Skeletal muscle cell (primary cell): ENCODE results near the gene ING3.
"Not testable (repeated sequence)": the region's sequence is repeated elsewhere in the genome, so short reads cannot be mapped to it uniquely, and the experiment has no call there.

Experiments used
- DNase-seq: peaks from one replicate; pipeline ENCODE4 v3.0.0-alpha.2; 2010; ENCODE audit warnings: low read depth
- H3K4me3 ChIP-seq: 2 replicates; pipeline ENCODE4 v1.5.1; 2011; ENCODE audit warnings: low read depth, mild to moderate bottlenecking, control low read depth, low read length, moderate library complexity

The ING3 gene

GRCh38 chr7:120949393-120949911 lies 1.1 kb upstream of the ING3 start:
- H3K4me3 ChIP-seq, result peak overlapping the region; percentile 75
- DNase-seq, result no peak

- H3K4me3 ChIP-seq, result peak overlapping the region; percentile 75
- no peak for DNase-seq
Measured at GRCh38 chr7:120949998-120950538, 509 bp upstream of the ING3 start.

- H3K4me3 ChIP-seq, result peak overlapping the region; percentile 75
- no peak for DNase-seq
Measured at GRCh38 chr7:120951309-120951699, 727 bp downstream of the ING3 start.

GRCh38 chr7:120951826-120952225 lies 1.2 kb downstream of the ING3 start:
- H3K4me3 ChIP-seq, result no peak overlapping the region
- DNase-seq, result no peak

GRCh38 chr7:120955577-120956149 lies 5.1 kb downstream of the ING3 start:
- DNase-seq, result no peak

GRCh38 chr7:120959929-120960484 lies 9.4 kb downstream of the ING3 start:
- DNase-seq, result no peak
- H3K4me3 ChIP-seq, result no peak overlapping the region

More at GRCh38 chr7:120955577-120956149, 5.1 kb downstream of the ING3 start:
- no peak overlapping the region for H3K4me3 ChIP-seq

DNA sequence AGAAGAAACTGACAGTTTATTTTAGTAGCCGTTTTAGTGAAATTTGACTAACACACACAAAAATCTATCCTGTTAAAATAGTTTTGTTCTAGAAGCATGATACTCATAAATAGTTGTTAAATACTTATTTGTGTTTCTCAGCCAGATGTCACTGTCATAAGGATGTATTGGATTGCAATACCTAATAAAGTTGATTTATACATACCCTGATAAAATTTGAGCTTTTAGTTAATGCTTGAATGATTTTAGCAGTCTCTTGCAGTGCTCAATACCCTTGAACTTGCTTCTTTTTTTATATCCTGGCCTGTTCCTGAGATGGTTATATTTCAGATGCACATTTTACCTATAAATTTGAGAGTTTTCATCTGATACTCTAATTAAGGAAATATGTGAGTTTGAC lies 10.1 kb downstream of the ING3 start:
- no peak overlapping the region for H3K4me3 ChIP-seq
- DNase-seq, result no peak

DNA sequence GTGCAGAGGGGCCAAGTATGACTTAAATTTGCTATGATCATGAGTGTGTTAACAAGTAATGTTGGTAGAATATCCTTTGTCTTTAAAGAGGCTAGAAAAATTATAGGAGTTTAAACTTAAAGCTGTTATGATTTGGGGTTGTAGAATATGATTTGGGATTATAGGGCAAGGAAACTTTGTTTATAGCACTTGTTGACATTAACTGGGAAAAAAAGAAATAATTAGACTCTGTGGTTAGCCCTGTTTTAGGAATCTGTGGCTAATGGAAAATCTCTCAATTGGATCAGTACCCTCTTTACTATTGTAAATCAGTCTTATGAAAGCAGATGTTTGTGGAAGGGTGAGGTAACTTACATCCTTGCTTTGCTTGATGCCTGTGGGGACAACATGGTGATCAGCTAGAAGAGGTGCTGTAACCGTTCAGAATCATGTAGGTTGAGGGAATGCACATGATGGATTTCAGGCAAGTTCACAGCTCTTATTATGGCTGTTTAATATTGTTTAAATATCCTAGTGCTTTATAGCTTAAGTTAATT lies 11.1 kb downstream of the ING3 start:
- H3K4me3 ChIP-seq, result no peak overlapping the region
- DNase-seq, result no peak

GRCh38 chr7:120964088-120964487 lies 13.5 kb downstream of the ING3 start:
- DNase-seq, result no peak

GRCh38 chr7:120966961-120967360 lies 16.4 kb downstream of the ING3 start:
- no peak for DNase-seq
- no peak overlapping the region for H3K4me3 ChIP-seq

More at GRCh38 chr7:120964088-120964487, 13.5 kb downstream of the ING3 start:
- H3K4me3 ChIP-seq, result no peak overlapping the region

- no peak for DNase-seq
- H3K4me3 ChIP-seq, result no peak overlapping the region
Measured at GRCh38 chr7:120973849-120974248, 23.3 kb downstream of the ING3 start.

GRCh38 chr7:120979765-120980499 lies 29.4 kb downstream of the ING3 start:
- no peak overlapping the region for H3K4me3 ChIP-seq
- DNase-seq, result no peak

GRCh38 chr7:120981117-120981516 lies 30.5 kb downstream of the ING3 start:
- H3K4me3 ChIP-seq, result no peak overlapping the region
- no peak for DNase-seq

GRCh38 chr7:120981888-120982615 lies 31.5 kb downstream of the ING3 start:
- DNase-seq, result no peak
- no peak overlapping the region for H3K4me3 ChIP-seq

GRCh38 chr7:120983592-120983991 lies 33.0 kb downstream of the ING3 start:
- H3K4me3 ChIP-seq, result not testable (repeated sequence)

GRCh38 chr7:120984406-120984805 lies 33.8 kb downstream of the ING3 start:
- no peak overlapping the region for H3K4me3 ChIP-seq
- DNase-seq, result no peak

More at GRCh38 chr7:120983592-120983991, 33.0 kb downstream of the ING3 start:
- DNase-seq, result not testable (repeated sequence)

DNA sequence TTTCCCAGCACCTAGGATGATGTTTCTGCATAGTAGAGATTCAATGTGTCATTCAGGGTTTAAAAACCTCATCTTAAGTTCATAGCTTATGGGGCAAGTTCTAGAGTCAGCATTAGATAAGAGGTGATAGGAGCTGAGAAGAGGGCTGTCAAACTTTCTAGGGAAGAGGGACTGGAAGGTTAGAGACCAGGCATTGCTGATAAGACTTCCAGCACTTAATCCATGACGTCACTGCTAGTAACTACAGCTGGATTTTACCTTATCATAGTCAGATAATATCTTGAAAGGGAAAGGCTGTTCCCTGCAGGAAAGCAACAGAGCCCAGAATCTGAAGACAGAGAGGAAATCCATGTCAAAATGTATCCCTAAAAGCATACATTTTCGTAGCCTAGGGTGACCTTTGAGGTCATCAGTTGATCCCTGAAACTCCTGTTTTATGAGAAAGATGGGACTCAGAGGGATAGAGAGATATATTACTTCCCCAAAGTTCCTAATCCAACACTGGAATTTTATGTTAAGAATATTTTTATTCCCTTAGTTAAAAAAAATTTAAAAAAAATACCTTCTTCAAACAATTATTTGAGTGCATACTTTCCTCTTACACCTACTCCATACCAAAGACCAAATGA lies 34.7 kb downstream of the ING3 start:
- DNase-seq, result no peak

DNA sequence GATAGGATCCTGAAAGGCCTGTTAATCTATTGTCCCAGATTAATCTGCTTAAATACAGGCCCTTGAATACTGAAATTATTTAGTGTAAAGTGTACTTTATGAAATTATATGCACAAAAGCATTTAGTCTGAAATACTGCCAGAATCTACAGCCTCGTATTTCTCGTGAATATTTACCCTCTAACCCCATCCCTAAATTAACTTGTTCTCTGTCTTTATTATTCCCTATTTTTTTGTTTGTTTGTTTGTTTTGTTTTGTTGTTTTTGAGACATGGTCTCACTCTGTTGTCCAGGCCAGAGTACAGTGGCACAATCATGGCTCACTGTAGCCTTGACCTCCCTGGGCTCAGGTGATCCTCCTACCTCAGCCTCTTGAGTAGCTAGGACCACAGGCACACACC lies 35.3 kb downstream of the ING3 start:
- DNase-seq, result no peak
- H3K4me3 ChIP-seq, result no peak overlapping the region

More for the DNA sequence above, 34.7 kb downstream of the ING3 start:
- H3K4me3 ChIP-seq, result no peak overlapping the region

DNA sequence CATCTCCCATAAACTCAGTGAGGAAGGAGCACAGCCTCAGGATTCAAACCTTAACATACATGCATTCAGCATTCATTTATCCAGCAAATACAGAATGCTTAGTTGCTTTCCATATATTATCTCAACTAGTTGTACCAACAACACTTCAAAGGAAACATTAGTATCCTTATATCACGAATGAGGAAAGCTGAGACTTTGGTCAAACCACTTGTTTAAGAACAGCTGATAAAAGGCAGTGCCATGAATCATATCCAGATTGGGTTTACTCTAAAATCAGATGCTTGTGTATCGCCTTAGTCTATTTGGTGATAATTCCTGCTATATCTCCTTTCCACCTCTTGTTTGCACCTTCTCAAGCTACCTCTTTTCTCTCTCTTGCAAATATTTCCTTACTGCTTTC lies 36.1 kb downstream of the ING3 start:
- no peak for DNase-seq
- no peak overlapping the region for H3K4me3 ChIP-seq
